Cerebellar cortex (tissue), 1 donor: Measurements from ENCODE around the gene AGTR1.
"Not testable (repeated sequence)": the region's sequence is repeated elsewhere in the genome, so short reads cannot be mapped to it uniquely, and the experiment has no call there.

Experiments used
- DNase-seq: peaks from one replicate; pipeline ENCODE4 v3.0.0-alpha.2; 2015; ENCODE audit warnings: low spot score

AGTR1 gene

GRCh38 chr3:148718982-148719862, 21.5 kb downstream of the AGTR1 start:
- peak; percentile 21 for DNase-seq

- DNase-seq, result no peak
Measured at GRCh38 chr3:148720873-148721272, 23.2 kb downstream of the AGTR1 start.

- DNase-seq, result no peak
Measured at GRCh38 chr3:148723631-148724030, 25.9 kb downstream of the AGTR1 start.

GRCh38 chr3:148727231-148727630, 29.5 kb downstream of the AGTR1 start:
- peak; percentile 75 for DNase-seq

DNA sequence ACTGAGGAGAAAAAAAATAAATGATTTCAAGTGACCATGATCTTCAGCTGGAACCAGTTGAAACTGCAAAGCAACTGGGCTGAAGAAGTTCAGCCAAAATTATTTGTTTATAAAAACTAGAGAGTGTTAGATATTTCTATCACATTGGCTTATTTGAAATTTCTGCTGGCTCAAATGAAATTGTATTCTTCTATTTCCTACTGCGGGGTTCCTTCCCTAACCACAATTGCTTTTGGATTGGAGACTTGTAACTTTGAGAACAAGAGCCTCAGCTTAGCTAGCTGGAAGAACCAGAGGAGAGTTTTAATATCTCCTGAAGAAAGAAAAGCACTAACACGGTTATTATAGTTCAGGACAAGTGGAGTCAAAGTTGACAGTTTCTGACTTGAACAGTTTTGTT, 31.1 kb downstream of the AGTR1 start:
- no peak for DNase-seq

DNA sequence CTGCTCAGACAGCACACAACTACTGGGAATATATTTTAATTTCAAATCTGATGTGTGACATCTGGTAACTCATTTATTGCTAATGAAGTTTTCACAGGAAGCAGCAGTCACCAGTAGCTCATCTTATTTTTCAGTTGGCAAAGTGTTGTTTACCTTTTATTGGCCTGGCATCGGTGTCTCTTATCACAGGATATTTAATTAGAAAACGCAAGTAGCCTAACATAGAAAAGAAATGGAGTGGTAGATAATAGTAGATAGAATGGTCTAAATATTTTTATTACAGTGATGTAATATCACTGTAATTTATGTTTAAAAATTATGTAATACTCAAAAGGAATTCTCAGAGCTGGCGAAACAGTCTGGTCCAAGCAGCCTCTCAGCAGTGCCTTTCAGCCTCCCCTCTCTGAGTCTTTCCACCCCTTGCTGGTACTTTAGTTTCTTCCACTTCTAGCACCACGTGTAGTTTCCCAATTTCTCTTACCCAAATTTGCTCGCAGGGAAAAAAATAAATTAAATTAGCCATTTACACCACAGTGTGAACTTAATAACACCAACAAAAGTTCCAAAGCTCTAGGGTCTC, 31.9 kb downstream of the AGTR1 start:
- DNase-seq, result no peak

DNA sequence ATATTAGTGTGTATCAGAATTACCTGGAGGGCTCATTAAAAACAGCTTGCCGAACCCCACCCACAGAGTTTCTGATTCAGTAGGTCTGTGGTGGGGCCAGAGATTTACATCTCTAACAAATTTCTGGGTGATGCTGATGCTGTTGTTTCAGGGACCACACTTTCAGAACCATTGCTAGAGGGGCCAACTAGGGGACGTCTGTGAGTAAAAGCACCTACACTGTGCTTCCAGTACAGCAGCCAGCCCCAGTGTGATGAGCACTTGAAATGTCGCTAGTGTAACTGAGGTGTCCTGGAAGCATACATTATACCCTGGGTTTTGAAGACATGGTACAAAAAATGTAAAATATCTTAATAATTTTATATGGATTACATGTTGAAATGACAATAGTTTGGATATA, 33.0 kb downstream of the AGTR1 start:
- DNase-seq, result no peak

GRCh38 chr3:148735597-148735996, 37.9 kb downstream of the AGTR1 start:
- no peak for DNase-seq

GRCh38 chr3:148736086-148736485, 38.4 kb downstream of the AGTR1 start:
- DNase-seq, result no peak

DNA sequence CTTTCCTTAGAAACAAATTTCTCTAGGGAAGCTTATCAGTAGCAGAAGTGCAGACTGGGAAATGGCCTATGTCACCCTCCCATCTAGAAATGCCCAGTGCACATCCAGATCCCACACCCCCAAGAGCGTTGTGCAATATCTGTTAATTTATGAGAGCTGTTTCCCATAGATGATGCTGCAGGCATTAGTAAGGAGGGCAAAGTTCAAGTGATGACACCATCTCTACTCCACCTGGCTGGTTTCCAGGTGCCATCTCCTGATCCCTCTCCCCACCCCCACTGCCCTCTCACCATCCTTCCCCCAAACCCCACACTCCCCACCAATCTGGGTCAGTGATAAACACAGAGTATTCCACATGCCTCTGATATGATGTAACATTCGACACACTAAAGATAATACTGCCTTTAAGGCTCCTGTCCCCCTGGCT, 39.4 kb downstream of the AGTR1 start:
- no peak for DNase-seq

DNA sequence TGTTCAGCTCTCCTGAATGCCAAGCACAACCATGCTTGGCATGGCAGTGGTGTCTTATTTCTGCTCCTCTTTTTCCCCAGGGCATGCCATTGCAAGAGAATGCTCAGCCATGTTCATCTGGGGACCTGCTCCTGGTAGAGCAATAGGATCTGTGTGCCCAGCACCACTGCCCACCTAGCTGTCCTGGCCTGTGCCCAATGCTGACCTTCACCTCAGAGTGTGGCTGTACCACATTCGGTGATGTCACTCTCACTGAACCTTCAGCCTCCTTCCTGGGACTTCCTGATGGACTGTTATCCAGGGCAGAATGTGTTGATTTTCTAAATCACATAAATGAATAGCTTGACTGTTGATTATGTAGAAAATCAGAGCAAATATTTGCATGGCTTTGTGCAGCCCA, 42.0 kb downstream of the AGTR1 start:
- no peak for DNase-seq

- DNase-seq, result no peak
Measured at GRCh38 chr3:148740291-148740690, 42.6 kb downstream of the AGTR1 start.

- DNase-seq, result no peak
Measured at GRCh38 chr3:148741219-148741618, 43.5 kb downstream of the AGTR1 start.

DNA sequence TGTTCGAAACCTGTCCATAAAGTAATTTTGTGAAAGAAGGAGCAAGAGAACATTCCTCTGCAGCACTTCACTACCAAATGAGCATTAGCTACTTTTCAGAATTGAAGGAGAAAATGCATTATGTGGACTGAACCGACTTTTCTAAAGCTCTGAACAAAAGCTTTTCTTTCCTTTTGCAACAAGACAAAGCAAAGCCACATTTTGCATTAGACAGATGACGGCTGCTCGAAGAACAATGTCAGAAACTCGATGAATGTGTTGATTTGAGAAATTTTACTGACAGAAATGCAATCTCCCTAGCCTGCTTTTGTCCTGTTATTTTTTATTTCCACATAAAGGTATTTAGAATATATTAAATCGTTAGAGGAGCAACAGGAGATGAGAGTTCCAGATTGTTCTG, 44.4 kb downstream of the AGTR1 start:
- no peak for DNase-seq

DNA sequence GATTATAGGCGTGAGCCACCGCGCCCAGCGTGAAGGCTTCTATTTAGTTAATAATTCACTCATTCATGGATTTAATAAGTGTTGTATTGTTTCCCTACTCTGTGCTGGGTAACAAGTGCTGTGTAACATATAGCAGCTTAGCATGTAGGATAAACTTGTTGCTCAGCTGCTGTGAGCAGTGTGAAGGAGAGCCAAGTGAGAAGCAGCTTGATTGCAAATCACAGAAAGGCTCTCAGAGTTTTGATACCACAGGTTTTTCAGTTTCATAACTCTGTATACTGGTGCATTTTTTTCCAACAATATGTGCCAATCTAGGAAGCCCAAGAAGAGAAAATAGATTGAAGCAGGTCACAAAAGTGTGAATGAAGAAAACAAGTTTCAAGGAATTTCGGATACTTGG, 48.4 kb downstream of the AGTR1 start:
- no peak for DNase-seq

- DNase-seq, result no peak
Measured at GRCh38 chr3:148748283-148748682, 50.6 kb downstream of the AGTR1 start.

DNA sequence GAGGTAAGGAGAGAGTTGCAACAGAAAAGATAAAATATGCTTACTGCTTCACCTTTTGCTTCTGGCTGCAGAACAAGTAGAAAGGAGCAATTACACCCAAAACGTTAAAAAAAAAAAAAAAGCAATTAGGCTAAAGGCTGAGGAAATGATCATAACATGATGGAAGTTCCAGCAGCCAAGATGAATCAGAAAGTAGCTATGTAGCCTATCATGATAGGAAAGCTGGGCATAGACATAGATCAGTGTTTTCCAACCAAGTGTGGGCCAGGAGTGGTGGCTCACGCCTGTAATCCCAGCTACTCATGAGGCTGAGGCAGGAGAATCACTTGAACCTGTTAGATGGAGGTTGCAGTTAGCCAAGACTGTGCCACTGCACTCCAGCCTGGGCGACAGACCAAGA, 52.6 kb downstream of the AGTR1 start:
- DNase-seq, result no peak

DNA sequence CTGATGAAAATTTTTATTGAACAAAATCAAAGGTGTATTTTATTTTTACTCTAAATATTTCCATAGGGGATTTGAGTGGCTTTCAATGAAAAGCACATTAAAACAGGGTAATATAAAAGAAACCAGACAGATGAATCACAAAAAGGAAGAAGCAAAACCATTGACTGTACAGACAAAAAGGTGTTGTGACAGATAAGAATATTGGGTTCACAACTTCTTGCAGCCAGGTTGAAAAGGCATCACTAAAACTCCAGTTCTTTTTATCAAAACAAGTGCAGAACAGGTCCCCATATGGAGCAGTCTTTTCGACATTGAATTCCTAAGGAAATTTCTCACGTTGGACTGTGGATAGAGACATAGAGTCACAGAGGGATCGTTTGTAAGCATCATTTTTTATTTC, 53.8 kb downstream of the AGTR1 start:
- DNase-seq, result no peak

DNA sequence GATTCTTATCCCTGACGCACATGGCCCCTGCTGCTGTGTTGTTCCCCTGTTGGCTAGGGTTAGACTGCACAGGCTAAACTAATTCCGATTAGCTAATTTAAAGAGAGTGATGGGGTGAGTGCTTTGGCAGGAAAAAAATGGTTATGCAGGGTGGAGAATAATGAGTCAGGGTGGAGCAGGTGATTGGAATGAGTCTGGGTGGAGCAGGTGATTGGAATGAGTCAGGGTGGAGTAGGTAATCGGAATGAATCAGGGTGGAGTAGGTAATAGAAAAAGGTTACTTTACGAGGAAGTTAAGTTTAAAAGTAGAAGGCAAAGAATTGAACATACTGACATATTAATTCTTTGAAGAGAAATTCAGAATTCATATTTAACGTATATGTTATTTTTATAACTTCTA, 55.7 kb downstream of the AGTR1 start:
- not testable (repeated sequence) for DNase-seq

- DNase-seq, result no peak
Measured at GRCh38 chr3:148755570-148755969, 57.9 kb downstream of the AGTR1 start.

DNA sequence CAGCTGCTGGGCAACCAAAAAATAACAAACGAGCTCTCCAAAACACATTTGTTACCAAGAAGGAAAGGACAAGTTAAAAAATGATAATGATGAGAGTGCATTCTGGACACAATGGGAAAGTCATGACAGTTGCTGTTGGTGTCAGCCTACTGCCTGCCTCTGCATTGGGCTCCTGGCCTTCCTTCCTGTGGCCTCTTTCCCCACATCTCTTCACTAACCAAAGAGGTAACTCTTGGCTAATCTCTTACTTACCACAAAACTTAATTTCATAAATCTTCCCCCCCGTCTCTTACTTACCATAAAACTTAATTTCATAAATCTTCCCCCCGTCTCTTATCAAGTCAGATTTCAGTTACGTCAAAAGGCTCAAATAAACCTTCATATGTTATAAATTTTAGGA, 58.6 kb downstream of the AGTR1 start:
- DNase-seq, result no peak

DNA sequence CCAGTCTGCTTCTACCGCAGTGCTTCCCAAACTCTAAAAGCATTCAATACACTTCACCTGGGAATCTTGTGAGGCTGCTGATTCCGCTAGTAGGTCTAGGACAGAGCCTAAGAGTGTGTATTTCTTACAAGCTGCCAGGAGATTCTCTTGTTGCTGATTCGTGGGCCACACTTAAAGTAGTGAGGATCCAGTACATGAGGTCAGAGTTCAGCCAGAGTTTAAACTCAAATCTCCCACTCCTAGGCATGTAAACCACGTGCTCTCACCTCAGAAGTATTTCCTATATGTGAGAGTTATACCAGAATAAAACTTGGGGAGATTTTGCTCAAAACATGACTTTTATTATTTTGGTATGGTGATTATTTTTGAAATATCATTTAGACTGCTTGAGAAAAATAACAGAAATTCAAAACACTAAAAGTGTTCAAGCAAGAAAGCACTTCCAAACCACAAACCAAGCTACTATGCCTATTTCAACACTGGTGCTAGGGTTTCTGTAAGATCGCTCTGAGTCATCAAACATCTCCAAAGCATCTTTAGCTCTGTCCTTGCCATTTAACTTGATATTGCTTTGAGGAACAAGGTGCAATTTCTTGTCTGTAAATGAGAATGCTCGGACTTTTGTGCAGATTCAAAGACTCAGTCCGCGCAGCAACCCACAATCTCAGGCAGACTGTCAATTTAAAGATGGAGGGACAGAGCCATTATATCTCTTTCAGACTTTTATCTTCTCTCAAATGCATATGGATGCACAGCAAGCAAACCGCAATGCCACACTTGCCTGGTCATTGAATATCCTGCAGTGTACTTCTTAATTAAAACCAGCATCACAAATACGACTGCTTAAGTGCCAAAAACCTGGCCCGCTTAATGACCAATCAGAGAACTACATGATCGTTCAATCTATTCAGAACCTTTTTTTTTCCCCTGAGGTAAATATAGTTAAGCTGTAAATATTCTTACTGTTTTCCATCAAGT, 59.8 kb downstream of the AGTR1 start:
- DNase-seq, result no peak
